ENCODE data around the gene TLR9.
A peak's percentile ranks its signal among the peaks of the same experiment; 100 is the strongest.

TLR9 gene

GRCh38 chr3:52203701-52204100 lies 21.7 kb downstream of the TLR9 start:
- DNase-seq (ENCODE audit: low read depth), result no peak
- no peak for TF ChIP-seq CTCF (conservative IDR thresholded peaks at IDR 0.05; ENCODE audit: low read depth, low read length)
- no peak overlapping the region for H3K4me3 ChIP-seq (ENCODE audit: low read length)

GRCh38 chr3:52202384-52203077 lies 22.9 kb downstream of the TLR9 start:
- no peak for TF ChIP-seq CTCF (conservative IDR thresholded peaks at IDR 0.05; ENCODE audit: low read depth, low read length)
- no peak for DNase-seq (ENCODE audit: low read depth)

GRCh38 chr3:52200981-52201679 lies 24.3 kb downstream of the TLR9 start:
- DNase-seq (ENCODE audit: low read depth), result no peak
- H3K4me3 ChIP-seq (ENCODE audit: low read length), result no peak overlapping the region
- no peak for TF ChIP-seq CTCF (conservative IDR thresholded peaks at IDR 0.05; ENCODE audit: low read depth, low read length)

More at GRCh38 chr3:52202384-52203077, 22.9 kb downstream of the TLR9 start:
- no peak overlapping the region for H3K4me3 ChIP-seq (ENCODE audit: low read length)

GRCh38 chr3:52198643-52199608 lies 26.5 kb downstream of the TLR9 start:
- no peak for TF ChIP-seq CTCF (conservative IDR thresholded peaks at IDR 0.05; ENCODE audit: low read depth, low read length)
- no peak for DNase-seq (ENCODE audit: low read depth)
- H3K4me3 ChIP-seq (ENCODE audit: low read length), result peak overlapping the region; percentile 89

GRCh38 chr3:52197842-52198625 lies 27.4 kb downstream of the TLR9 start, which contains the start of gene ALAS1:
TSS of gene ALAS1 (plus strand) at chr3:52198160. CDS start at chr3:52199242, 1,082 bp downstream.
- no peak for TF ChIP-seq CTCF (conservative IDR thresholded peaks at IDR 0.05; ENCODE audit: low read depth, low read length)
- peak; percentile 39 for DNase-seq (ENCODE audit: low read depth)
- H3K4me3 ChIP-seq (ENCODE audit: low read length), result peak within 1 kb of the TSS; percentile 89

- DNase-seq (ENCODE audit: low read depth), result no peak
- TF ChIP-seq CTCF (conservative IDR thresholded peaks at IDR 0.05; ENCODE audit: low read depth, low read length), result no peak
- peak overlapping the region; percentile 89 for H3K4me3 ChIP-seq (ENCODE audit: low read length)
Observed at GRCh38 chr3:52197499-52197841, 28.0 kb downstream of the TLR9 start.
